Left ventricle myocardium inferior (tissue), 1 donor: Measurements from ENCODE around the gene C1orf198. TPM values are rescaled to one million over a fixed set of nuclear protein-coding genes. Genes with fewer than 3 reads are reported as not detected.
A peak's percentile ranks its signal among the peaks of the same experiment; 100 is the strongest.

Experiments used
- DNase-seq: peaks from one replicate; pipeline ENCODE4 v3.0.0-alpha.2; 2020
- H3K27ac ChIP-seq: fragments of 200-600 bp; replicated peaks from 2 replicates; pipeline ENCODE4 v1.8.0; 2021
- H3K27me3 ChIP-seq: fragments of 200-600 bp; 2 replicates; pipeline ENCODE4 v1.8.0; 2021; ENCODE audit warnings: low read depth
- H3K36me3 ChIP-seq: fragments of 200-600 bp; 2 replicates; pipeline ENCODE4 v1.8.0; 2021
- H3K4me1 ChIP-seq: fragments of 200-600 bp; 2 replicates; pipeline ENCODE4 v1.8.0; 2021
- H3K4me3 ChIP-seq: fragments of 200-600 bp; 2 replicates; pipeline ENCODE4 v1.8.0; 2021; ENCODE audit warnings: mild to moderate bottlenecking, moderate library complexity
- H3K9me3 ChIP-seq: fragments of 200-600 bp; replicated peaks from 2 replicates; pipeline ENCODE4 v1.8.0; 2021
- CTCF ChIP-seq: fragments of 200-600 bp; IDR thresholded peaks from 2 replicates; pipeline ENCODE4 v1.8.0; 2021; ENCODE audit warnings: antibody characterized with exemption, mild to moderate bottlenecking, borderline replicate concordance
- intact Hi-C: fragments of 100-400 bp; cut with micrococcal nuclease; formaldehyde crosslinking; loops from one replicate; pipeline ENCODE4 v1.11.0; 2022
- total RNA-seq: library from RNA; stranded (reverse); fragmentation: NEBNext Ultra II Directional; extraction: Animal tissue kit (Norgen Biotek cat#: 25700); gene quantifications from one replicate; pipeline ENCODE4 v1.2.1, GENCODE V29; 2021
- donor health status: DM: no; HTN: yes; CAD: no; lungs with severe emphysema.

Gene C1orf198
- total RNA-seq, 1 donor from 2014 or later = 32.7 TPM

DNA sequence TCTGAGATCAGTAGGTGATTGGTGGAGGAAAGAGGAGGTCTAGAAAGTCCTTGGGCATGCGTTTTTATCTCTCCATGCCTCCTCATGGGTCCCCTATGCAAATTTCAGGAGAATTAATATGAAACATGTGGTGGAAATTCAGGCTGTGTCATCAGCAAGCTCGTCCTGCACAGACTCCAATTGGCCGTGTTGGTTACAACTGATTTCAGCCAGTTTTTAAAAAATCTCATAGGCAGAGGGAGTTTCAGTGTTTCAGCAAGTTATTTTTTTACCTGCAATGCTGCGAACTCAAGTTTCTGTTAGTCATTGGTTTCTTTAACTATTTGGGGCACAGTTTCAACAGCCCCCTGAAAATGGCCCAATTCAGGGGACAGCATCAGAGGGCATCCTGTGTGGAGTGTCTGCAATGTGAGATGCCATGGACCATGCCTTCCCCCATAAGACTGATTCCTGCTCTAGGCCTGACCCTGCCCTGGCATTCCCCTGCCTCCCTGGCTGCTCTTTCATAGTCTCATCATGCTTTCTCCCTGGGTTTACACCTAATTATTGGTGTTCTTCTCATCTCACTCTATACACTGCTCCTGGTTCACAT is 59.9 kb downstream of the C1orf198 start:
- H3K27me3 ChIP-seq = no peaks in the 10 kb centered on the region
- peak overlapping the region; percentile 75 for H3K27ac ChIP-seq
- no peaks in the 10 kb centered on the region for H3K36me3 ChIP-seq
- DNase-seq = no peak
- H3K4me3 ChIP-seq = no peak overlapping the region
- H3K9me3 ChIP-seq = peaks cover 14% of the 10 kb centered on the region
- peaks cover 28% of the 10 kb centered on the region for H3K4me1 ChIP-seq
- intact Hi-C loops = no loop called here
- TF ChIP-seq CTCF = no peak

- no peak for DNase-seq
- no peak for TF ChIP-seq CTCF
- Histone ChIP-seq H3K4me3 (no peak overlapping the region), H3K27me3 (no peaks in the 10 kb centered on the region), H3K9me3 (peaks cover 8% of the 10 kb centered on the region), H3K27ac (peak overlapping the region; percentile 75), H3K4me1 (peaks cover 28% of the 10 kb centered on the region), H3K36me3 (no peaks in the 10 kb centered on the region)
- intact Hi-C loops = no loop called here
These were observed 60.6 kb downstream of the C1orf198 start for GRCh38 chr1:230807561-230808280.

GRCh38 chr1:230807029-230807428 is 61.3 kb downstream of the C1orf198 start:
- no peak for TF ChIP-seq CTCF
- peak; percentile 81 for DNase-seq
- Histone ChIP-seq H3K27ac (peak overlapping the region; percentile 75), H3K4me1 (peaks cover 28% of the 10 kb centered on the region), H3K27me3 (no peaks in the 10 kb centered on the region), H3K4me3 (no peak overlapping the region), H3K9me3 (peaks cover under 1% of the 10 kb centered on the region), H3K36me3 (no peaks in the 10 kb centered on the region)
- intact Hi-C loops = no loop called here

DNA sequence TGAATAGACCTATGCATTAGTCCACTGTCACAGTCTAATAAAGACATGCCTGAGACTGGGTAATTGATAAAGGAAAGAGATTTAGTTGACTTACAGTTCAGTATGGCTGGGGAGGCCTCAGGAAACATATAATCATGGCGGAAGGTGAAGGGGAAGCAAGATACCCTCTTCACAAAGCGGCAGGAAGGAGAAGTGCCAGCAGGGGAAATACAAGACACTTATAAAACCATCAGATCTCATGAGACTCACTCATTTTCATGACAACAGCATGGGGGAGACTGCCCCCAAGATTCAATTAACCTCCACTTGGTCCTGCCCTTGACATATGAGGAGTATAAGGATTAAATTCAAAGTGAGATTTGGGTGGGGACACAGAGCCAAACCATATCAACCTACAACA is 61.8 kb downstream of the C1orf198 start:
- Histone ChIP-seq H3K4me3 (no peak overlapping the region), H3K9me3 (no peaks in the 10 kb centered on the region), H3K36me3 (no peaks in the 10 kb centered on the region), H3K27ac (peak overlapping the region; percentile 75), H3K27me3 (no peaks in the 10 kb centered on the region), H3K4me1 (peaks cover 28% of the 10 kb centered on the region)
- TF ChIP-seq CTCF = no peak
- intact Hi-C loops = no loop called here
- no peak for DNase-seq

DNA sequence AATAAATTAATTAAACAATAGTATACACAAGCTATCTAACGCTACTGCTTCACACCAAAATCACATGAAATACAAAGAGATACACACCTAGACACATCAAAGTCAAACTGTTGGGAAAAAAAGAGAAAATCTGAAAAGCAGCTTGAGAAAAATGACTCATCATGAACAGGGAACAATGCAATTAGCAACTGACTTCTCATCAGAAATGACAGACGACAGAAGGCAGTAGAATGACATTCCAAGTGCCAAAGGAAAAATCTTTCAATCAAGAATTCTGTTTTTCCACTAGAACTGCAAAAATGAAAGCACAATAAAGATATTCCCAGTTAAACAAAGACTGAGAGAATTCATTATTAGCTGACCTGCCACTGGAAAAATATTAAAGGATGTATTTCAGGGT is 63.9 kb downstream of the C1orf198 start:
- no peak for TF ChIP-seq CTCF
- H3K27me3 ChIP-seq = no peaks in the 10 kb centered on the region
- no peak for DNase-seq
- H3K36me3 ChIP-seq = no peaks in the 10 kb centered on the region
- no peak overlapping the region for H3K4me3 ChIP-seq
- H3K9me3 ChIP-seq = no peaks in the 10 kb centered on the region
- peaks cover 22% of the 10 kb centered on the region for H3K4me1 ChIP-seq
- H3K27ac ChIP-seq = no peak overlapping the region
- intact Hi-C loops = no loop called here
